HEK293 (cell line): ENCODE results near the gene NCK1.

ENCODE experiments used
- CTCF ChIA-PET: fragments of 350-600 bp; formaldehyde crosslinking; extraction: SDS; loops from one replicate; lab custom pipeline; 2021; ENCODE audit warnings: antibody characterized with exemption; lab: Yijun Ruan, JAX
- POLR2A ChIA-PET: fragments of 300-600 bp; formaldehyde crosslinking; extraction: SDS; loops from one replicate; lab custom pipeline; 2020; ENCODE audit warnings: antibody characterized with exemption, inconsistent platforms; lab: Yijun Ruan, JAX
- H3K27ac ChIP-seq: fragments of 200-500 bp; sonication (Bioruptor generic); 2 replicates; pipeline ENCODE4 v1.5.1; 2014; ENCODE audit warnings: low read depth, low read length, control low read depth, inconsistent platforms; ENCODE audit errors: extremely low read depth
- H3K36me3 ChIP-seq, 2 experiments: fragments of 200-500 bp in 1 of 2; sonication (Bioruptor generic) in 1 of 2; 1 replicate in 1 of 2; 2 replicates in 1 of 2; pipeline ENCODE4 v1.5.1; 2014 to 2017; ENCODE audit warnings: inconsistent platforms in 2 of 2, low read length in 2 of 2; ENCODE audit not compliant: control insufficient read depth in 2 of 2, insufficient read depth in 1 of 2
- H3K4me1 ChIP-seq: fragments of 200-500 bp; sonication (Bioruptor generic); 2 replicates; pipeline ENCODE4 v1.5.1; 2014; ENCODE audit warnings: mild to moderate bottlenecking, low read length, inconsistent platforms; ENCODE audit not compliant: control insufficient read depth, insufficient read depth
- H3K4me3 ChIP-seq: 2 replicates; pipeline ENCODE4 v1.5.1; 2011; ENCODE audit warnings: low read depth, mild to moderate bottlenecking, control low read depth, low read length, moderate library complexity
- H3K9me3 ChIP-seq: fragments of 200-500 bp; sonication (Bioruptor generic); 2 replicates; pipeline ENCODE4 v1.5.1; 2014; ENCODE audit warnings: low read depth, low read length, inconsistent platforms; ENCODE audit not compliant: control insufficient read depth, insufficient read depth
- GFI1B ChIP-seq: fragments of 450-650 bp; formaldehyde crosslinking; IDR thresholded peaks from 2 replicates; pipeline ENCODE4 v1.5.1; 2016; ENCODE audit warnings: missing biosample characterization, missing genetic modification characterization
- HIC1 ChIP-seq: fragments of 450-650 bp; formaldehyde crosslinking; IDR thresholded peaks from 2 replicates; pipeline ENCODE4 v1.5.1; 2016; ENCODE audit warnings: missing biosample characterization, missing genetic modification characterization
- HOXC10 ChIP-seq: sonication (generic); formaldehyde crosslinking; IDR thresholded peaks from 2 replicates; pipeline ENCODE4 v1.8.1; 2023; ENCODE audit warnings: mild to moderate bottlenecking, missing genetic modification reagents
- HOXD13 ChIP-seq: sonication (generic); formaldehyde crosslinking; IDR thresholded peaks from 2 replicates; pipeline ENCODE4 v1.8.0; 2022; ENCODE audit warnings: missing genetic modification reagents, borderline replicate concordance
- KLF10 ChIP-seq: fragments of 450-650 bp; IDR thresholded peaks from 2 replicates; pipeline ENCODE4 v1.5.1; 2018; ENCODE audit warnings: missing biosample characterization, mild to moderate bottlenecking, missing genetic modification characterization
- KLF9 ChIP-seq: fragments of 450-650 bp; formaldehyde crosslinking; IDR thresholded peaks from 2 replicates; pipeline ENCODE4 v1.5.1; 2016; ENCODE audit warnings: missing biosample characterization, missing genetic modification characterization, low read depth
- OVOL3 ChIP-seq: fragments of 450-650 bp; formaldehyde crosslinking; IDR thresholded peaks from 2 replicates; pipeline ENCODE4 v1.5.1; 2016; ENCODE audit warnings: missing biosample characterization, missing genetic modification characterization
- PATZ1 ChIP-seq: fragments of 450-650 bp; formaldehyde crosslinking; IDR thresholded peaks from 2 replicates; pipeline ENCODE4 v1.5.1; 2016; ENCODE audit warnings: missing biosample characterization, missing genetic modification characterization
- SP7 ChIP-seq: fragments of 450-650 bp; formaldehyde crosslinking; IDR thresholded peaks from 2 replicates; pipeline ENCODE4 v1.5.1; 2016; ENCODE audit warnings: missing biosample characterization, missing genetic modification characterization
- WT1 ChIP-seq: fragments of 450-650 bp; formaldehyde crosslinking; IDR thresholded peaks from 2 replicates; pipeline ENCODE4 v1.5.1; 2016; ENCODE audit warnings: missing biosample characterization, missing genetic modification characterization
- ZNF155 ChIP-seq: fragments of 450-650 bp; formaldehyde crosslinking; IDR thresholded peaks from 2 replicates; pipeline ENCODE4 v1.5.1; 2016; ENCODE audit warnings: missing biosample characterization, missing genetic modification characterization
- ZNF211 ChIP-seq: fragments of 450-650 bp; formaldehyde crosslinking; IDR thresholded peaks from 2 replicates; pipeline ENCODE4 v1.5.1; 2016; ENCODE audit warnings: low read depth, missing biosample characterization, missing genetic modification characterization
- ZNF239 ChIP-seq: fragments of 450-650 bp; formaldehyde crosslinking; IDR thresholded peaks from 2 replicates; pipeline ENCODE4 v1.5.1; 2016; ENCODE audit warnings: missing biosample characterization, missing genetic modification characterization
- ZNF280C ChIP-seq: fragments of 450-650 bp; formaldehyde crosslinking; IDR thresholded peaks from 2 replicates; pipeline ENCODE4 v1.5.1; 2016; ENCODE audit warnings: missing biosample characterization, missing genetic modification characterization
- ZNF280D ChIP-seq: fragments of 450-650 bp; formaldehyde crosslinking; IDR thresholded peaks from 2 replicates; pipeline ENCODE4 v1.5.1; 2016; ENCODE audit warnings: missing biosample characterization, missing genetic modification characterization
- ZNF354C ChIP-seq: fragments of 450-650 bp; formaldehyde crosslinking; IDR thresholded peaks from 2 replicates; pipeline ENCODE4 v1.5.1; 2016; ENCODE audit warnings: missing biosample characterization, missing genetic modification characterization, low read depth, borderline replicate concordance
- ZNF433 ChIP-seq: fragments of 450-650 bp; formaldehyde crosslinking; IDR thresholded peaks from 2 replicates; pipeline ENCODE4 v1.5.1; 2016; ENCODE audit warnings: missing biosample characterization, missing genetic modification characterization, low read depth
- ZNF48 ChIP-seq: fragments of 450-650 bp; formaldehyde crosslinking; IDR thresholded peaks from 2 replicates; pipeline ENCODE4 v1.5.1; 2016; ENCODE audit warnings: missing biosample characterization, missing genetic modification characterization
- ZNF514 ChIP-seq: fragments of 450-650 bp; formaldehyde crosslinking; IDR thresholded peaks from 2 replicates; pipeline ENCODE4 v1.5.1; 2016; ENCODE audit warnings: missing biosample characterization, missing genetic modification characterization
- ZNF529 ChIP-seq: fragments of 450-650 bp; formaldehyde crosslinking; IDR thresholded peaks from 2 replicates; pipeline ENCODE4 v1.5.1; 2017; ENCODE audit warnings: missing genetic modification characterization, missing biosample characterization; ENCODE audit not compliant: insufficient replicate concordance
- ZNF548 ChIP-seq: fragments of 450-650 bp; formaldehyde crosslinking; IDR thresholded peaks from 2 replicates; pipeline ENCODE4 v1.5.1; 2016; ENCODE audit warnings: missing biosample characterization, missing genetic modification characterization
- ZNF549 ChIP-seq: fragments of 450-650 bp; IDR thresholded peaks from 2 replicates; pipeline ENCODE4 v1.5.1; 2018; ENCODE audit warnings: missing biosample characterization, missing genetic modification characterization, mild to moderate bottlenecking, inconsistent platforms, moderate library complexity

NCK1 gene

GRCh38 chr3:136931606-136932005, 69.6 kb downstream of the NCK1 start:
- no peak overlapping the region for H3K27ac ChIP-seq
- peaks cover 3% of the 10 kb centered on the region; the same call in 1 of the 2 replicates for H3K4me1 ChIP-seq
- peaks cover 0 to 9% of the 10 kb centered on the region in 2 experiments; a peak in 1 of 3 replicates for H3K36me3 ChIP-seq
- no peaks in the 10 kb centered on the region for H3K9me3 ChIP-seq
- TF ChIP-seq GFI1B (tag by site-specific recombination) (no peak), SP7 (tag by site-specific recombination) (no peak), ZNF155 (tag by site-specific recombination) (no peak), ZNF433 (no peak), ZNF211 (tag by site-specific recombination) (no peak), WT1 (tag by site-specific recombination) (no peak), OVOL3 (no peak), ZNF239 (tag by site-specific recombination) (no peak), HOXD13 (CRISPR knock-in tag) (no peak), ZNF548 (tag by site-specific recombination) (no peak), ZNF529 (tag by site-specific recombination) (no peak)
- no peak overlapping the region for H3K4me3 ChIP-seq
- ChIA-PET CTCF (no interaction called here), POLR2A (no interaction called here)

GRCh38 chr3:136932523-136932922, 70.5 kb downstream of the NCK1 start:
- CTCF ChIA-PET, result no interaction called here
- Histone ChIP-seq H3K36me3 (peaks cover 0 to 10% of the 10 kb centered on the region in 2 experiments; a peak in 1 of 3 replicates), H3K9me3 (no peaks in the 10 kb centered on the region), H3K4me1 (peaks cover 3% of the 10 kb centered on the region; the same call in 1 of the 2 replicates), H3K27ac (no peak overlapping the region), H3K4me3 (no peak overlapping the region)
- POLR2A ChIA-PET, result no interaction called here
- TF ChIP-seq PATZ1 (tag by site-specific recombination) (no peak), ZNF549 (tag by site-specific recombination) (no peak), ZNF514 (no peak)

GRCh38 chr3:136932978-136933772, 71.2 kb downstream of the NCK1 start:
- H3K4me1 ChIP-seq, result peaks cover 3% of the 10 kb centered on the region; the same call in 1 of the 2 replicates
- H3K4me3 ChIP-seq, result no peak overlapping the region
- H3K36me3 ChIP-seq, result peaks cover 0 to 6% of the 10 kb centered on the region in 2 experiments; a peak in 1 of 3 replicates
- H3K27ac ChIP-seq, result no peak overlapping the region
- no peaks in the 10 kb centered on the region for H3K9me3 ChIP-seq
- ChIA-PET CTCF (no interaction called here), POLR2A (no interaction called here)
- TF ChIP-seq KLF9 (tag by site-specific recombination) (no peak), ZNF354C (no peak), HIC1 (tag by site-specific recombination) (no peak), ZNF211 (tag by site-specific recombination) (no peak), HOXC10 (CRISPR knock-in tag) (no peak), ZNF280D (no peak), KLF10 (tag by site-specific recombination) (no peak), ZNF48 (tag by site-specific recombination) (no peak), ZNF280C (tag by site-specific recombination) (no peak)
